Measurements from ENCODE around the gene TPO.
"Not testable (repeated sequence)": the region's sequence is repeated elsewhere in the genome, so short reads cannot be mapped to it uniquely, and the experiment has no call there.

TPO gene

GRCh38 chr2:1505031-1505441, 91.8 kb downstream of the TPO start:
- no peak for DNase-seq

GRCh38 chr2:1509271-1510065, 96.2 kb downstream of the TPO start:
- DNase-seq: no peak

GRCh38 chr2:1510176-1510575, 96.9 kb downstream of the TPO start:
- DNase-seq: no peak

- no peak for DNase-seq
Measured at GRCh38 chr2:1511455-1511854, 98.2 kb downstream of the TPO start.

- DNase-seq: no peak
Measured at GRCh38 chr2:1512321-1513289, 99.3 kb downstream of the TPO start.

GRCh38 chr2:1514391-1515072, 101.3 kb downstream of the TPO start:
- no peak for DNase-seq

GRCh38 chr2:1515073-1515430, 101.8 kb downstream of the TPO start:
- DNase-seq: no peak

GRCh38 chr2:1515986-1516797, 102.9 kb downstream of the TPO start:
- DNase-seq: no peak

- no peak for DNase-seq
Measured at GRCh38 chr2:1516798-1517060, 103.5 kb downstream of the TPO start.

- not testable (repeated sequence) for DNase-seq
Measured at GRCh38 chr2:1517291-1517690, 104.0 kb downstream of the TPO start.

GRCh38 chr2:1517786-1518185, 104.5 kb downstream of the TPO start:
- DNase-seq: no peak

- DNase-seq: no peak
Measured at GRCh38 chr2:1518331-1518803, 105.1 kb downstream of the TPO start.

- DNase-seq: no peak
Measured at GRCh38 chr2:1518867-1519530, 105.7 kb downstream of the TPO start.

- no peak for DNase-seq
Measured at GRCh38 chr2:1521191-1521877, 108.1 kb downstream of the TPO start.

- DNase-seq: no peak
Measured at GRCh38 chr2:1521878-1522830, 108.9 kb downstream of the TPO start.

GRCh38 chr2:1527153-1527992, 114.1 kb downstream of the TPO start:
- no peak for DNase-seq

GRCh38 chr2:1528273-1529064, 115.2 kb downstream of the TPO start:
- no peak for DNase-seq

- DNase-seq: peak; percentile 37
Measured at GRCh38 chr2:1538663-1539062, 125.4 kb downstream of the TPO start.
